ENCODE data around the gene AFG1L.
A peak's percentile ranks its signal among the peaks of the same experiment; 100 is the strongest.

AFG1L gene

GRCh38 chr6:108546079-108547049 lies 251.5 kb downstream of the AFG1L start:
- Histone ChIP-seq H3K9ac (ENCODE audit: low read length) (no peak overlapping the region), H3K4me1 (ENCODE audit: control insufficient read depth, insufficient read depth, low read length) (peaks cover 4% of the 10 kb centered on the region), H3K36me3 (ENCODE audit: control insufficient read depth, insufficient read depth, low read length) (no peaks in the 10 kb centered on the region), H3K4me3 (ENCODE audit: low read length) (no peak overlapping the region), H3K9me3 (ENCODE audit: control insufficient read depth, low read length) (no peaks in the 10 kb centered on the region), H3K27me3 (ENCODE audit: control insufficient read depth, insufficient read depth, low read length) (no peaks in the 10 kb centered on the region)

- Histone ChIP-seq H3K4me1 (ENCODE audit: control insufficient read depth, insufficient read depth, low read length) (no peaks in the 10 kb centered on the region), H3K27me3 (ENCODE audit: control insufficient read depth, insufficient read depth, low read length) (no peaks in the 10 kb centered on the region), H3K4me3 (ENCODE audit: low read length) (no peak overlapping the region), H3K9me3 (ENCODE audit: control insufficient read depth, low read length) (no peaks in the 10 kb centered on the region), H3K9ac (ENCODE audit: low read length) (no peak overlapping the region), H3K36me3 (ENCODE audit: control insufficient read depth, insufficient read depth, low read length) (no peaks in the 10 kb centered on the region)
Observed at GRCh38 chr6:108549241-108549640, 254.4 kb downstream of the AFG1L start.

- Histone ChIP-seq H3K4me1 (ENCODE audit: control insufficient read depth, insufficient read depth, low read length) (no peaks in the 10 kb centered on the region), H3K4me3 (ENCODE audit: low read length) (no peak overlapping the region), H3K36me3 (ENCODE audit: control insufficient read depth, insufficient read depth, low read length) (no peaks in the 10 kb centered on the region), H3K9me3 (ENCODE audit: control insufficient read depth, low read length) (no peaks in the 10 kb centered on the region), H3K27me3 (ENCODE audit: control insufficient read depth, insufficient read depth, low read length) (no peaks in the 10 kb centered on the region), H3K9ac (ENCODE audit: low read length) (no peak overlapping the region)
Observed at GRCh38 chr6:108549741-108550140, 254.9 kb downstream of the AFG1L start.

DNA sequence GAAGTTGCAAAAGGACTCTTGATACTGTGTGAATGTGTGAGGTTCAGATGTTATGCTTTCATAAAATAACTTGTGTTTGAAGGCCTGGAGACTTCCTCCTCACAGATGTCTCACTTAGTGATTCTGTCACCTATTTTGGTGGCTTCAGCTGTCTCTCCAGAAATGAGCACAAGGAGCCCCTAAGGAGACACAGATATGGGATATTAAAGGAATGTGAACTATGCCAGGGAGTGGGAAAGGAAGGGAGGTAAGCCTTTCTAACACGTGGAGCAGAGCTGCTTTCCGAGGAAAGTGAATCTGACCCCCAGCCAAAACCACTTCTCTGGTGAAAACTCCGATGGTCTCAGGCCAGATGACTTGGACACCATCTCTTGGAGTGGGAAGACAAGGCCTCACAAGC lies 255.4 kb downstream of the AFG1L start:
- Histone ChIP-seq H3K4me1 (ENCODE audit: control insufficient read depth, insufficient read depth, low read length) (no peaks in the 10 kb centered on the region), H3K4me3 (ENCODE audit: low read length) (no peak overlapping the region), H3K36me3 (ENCODE audit: control insufficient read depth, insufficient read depth, low read length) (no peaks in the 10 kb centered on the region), H3K9me3 (ENCODE audit: control insufficient read depth, low read length) (no peaks in the 10 kb centered on the region), H3K27me3 (ENCODE audit: control insufficient read depth, insufficient read depth, low read length) (no peaks in the 10 kb centered on the region), H3K9ac (ENCODE audit: low read length) (no peak overlapping the region)

- Histone ChIP-seq H3K4me3 (ENCODE audit: low read length) (no peak overlapping the region), H3K4me1 (ENCODE audit: control insufficient read depth, insufficient read depth, low read length) (peaks cover 6% of the 10 kb centered on the region), H3K27me3 (ENCODE audit: control insufficient read depth, insufficient read depth, low read length) (no peaks in the 10 kb centered on the region), H3K9ac (ENCODE audit: low read length) (no peak overlapping the region), H3K9me3 (ENCODE audit: control insufficient read depth, low read length) (no peaks in the 10 kb centered on the region), H3K36me3 (ENCODE audit: control insufficient read depth, insufficient read depth, low read length) (no peaks in the 10 kb centered on the region)
Observed at GRCh38 chr6:108555399-108556052, 260.7 kb downstream of the AFG1L start.

DNA sequence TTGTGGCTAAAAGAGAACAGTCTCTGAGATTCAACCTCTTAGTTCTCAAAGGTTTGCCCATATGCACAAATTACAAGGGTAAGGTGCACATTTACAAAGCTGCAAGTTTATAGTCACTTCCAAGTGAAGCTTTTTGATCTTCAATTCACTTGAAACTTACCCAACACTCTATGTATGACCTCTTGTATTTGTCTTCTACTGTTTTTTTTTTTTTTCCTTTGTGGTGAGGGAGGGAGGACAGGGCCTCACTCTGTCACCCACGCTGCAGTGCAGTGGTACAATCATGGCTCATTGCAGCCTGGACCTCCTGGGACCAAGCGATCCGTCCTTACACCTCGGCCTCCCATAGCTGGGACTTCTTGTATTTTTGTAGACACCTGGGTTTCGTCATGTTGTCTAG lies 261.4 kb downstream of the AFG1L start:
- no peak overlapping the region for H3K9ac ChIP-seq (ENCODE audit: low read length)
- no peaks in the 10 kb centered on the region for H3K9me3 ChIP-seq (ENCODE audit: control insufficient read depth, low read length)
- no peaks in the 10 kb centered on the region for H3K27me3 ChIP-seq (ENCODE audit: control insufficient read depth, insufficient read depth, low read length)
- no peak overlapping the region for H3K4me3 ChIP-seq (ENCODE audit: low read length)
- H3K4me1 ChIP-seq (ENCODE audit: control insufficient read depth, insufficient read depth, low read length), result peaks cover 6% of the 10 kb centered on the region
- no peaks in the 10 kb centered on the region for H3K36me3 ChIP-seq (ENCODE audit: control insufficient read depth, insufficient read depth, low read length)

DNA sequence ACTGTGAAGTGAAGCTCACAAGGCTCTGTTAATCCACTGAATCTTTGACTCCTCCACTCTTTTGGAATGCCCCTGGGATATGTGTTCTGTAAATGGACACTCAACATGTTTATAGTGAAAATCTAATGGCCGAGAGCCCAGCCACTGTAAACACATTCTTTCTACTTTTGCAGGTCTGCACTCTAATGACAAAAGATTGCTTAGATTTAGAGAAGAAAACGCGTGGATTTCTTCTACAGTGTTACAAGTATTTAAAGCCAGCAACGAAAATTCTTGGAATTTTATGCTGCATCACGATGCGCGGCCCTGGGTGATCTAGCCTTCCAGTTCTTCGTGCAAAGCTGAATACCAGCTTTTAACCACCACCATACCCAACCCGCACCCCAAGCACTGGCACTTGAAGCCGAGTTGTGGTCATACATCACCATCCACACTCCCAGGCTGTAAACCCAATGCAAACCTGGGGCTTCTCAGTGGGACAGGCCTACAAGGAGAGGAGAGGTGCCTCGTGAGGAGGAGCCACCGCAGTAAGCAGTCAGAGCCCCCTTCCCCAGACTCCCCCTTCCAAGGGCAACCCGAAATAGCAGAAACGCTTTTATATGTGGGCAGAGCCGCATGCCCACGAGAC lies 262.1 kb downstream of the AFG1L start:
- Histone ChIP-seq H3K4me1 (ENCODE audit: control insufficient read depth, insufficient read depth, low read length) (peaks cover 6% of the 10 kb centered on the region), H3K36me3 (ENCODE audit: control insufficient read depth, insufficient read depth, low read length) (no peaks in the 10 kb centered on the region), H3K27me3 (ENCODE audit: control insufficient read depth, insufficient read depth, low read length) (no peaks in the 10 kb centered on the region), H3K4me3 (ENCODE audit: low read length) (peak overlapping the region; percentile 64), H3K9me3 (ENCODE audit: control insufficient read depth, low read length) (no peaks in the 10 kb centered on the region), H3K9ac (ENCODE audit: low read length) (peak overlapping the region; percentile 76)

- Histone ChIP-seq H3K27me3 (ENCODE audit: control insufficient read depth, insufficient read depth, low read length) (no peaks in the 10 kb centered on the region), H3K4me1 (ENCODE audit: control insufficient read depth, insufficient read depth, low read length) (peaks cover 6% of the 10 kb centered on the region), H3K4me3 (ENCODE audit: low read length) (peak overlapping the region; percentile 64), H3K36me3 (ENCODE audit: control insufficient read depth, insufficient read depth, low read length) (no peaks in the 10 kb centered on the region), H3K9me3 (ENCODE audit: control insufficient read depth, low read length) (no peaks in the 10 kb centered on the region), H3K9ac (ENCODE audit: low read length) (peak overlapping the region; percentile 77)
Observed at GRCh38 chr6:108557494-108558371, 262.9 kb downstream of the AFG1L start.

- peak overlapping the region; percentile 94 for H3K4me3 ChIP-seq (ENCODE audit: low read length)
- no peaks in the 10 kb centered on the region for H3K27me3 ChIP-seq (ENCODE audit: control insufficient read depth, insufficient read depth, low read length)
- H3K4me1 ChIP-seq (ENCODE audit: control insufficient read depth, insufficient read depth, low read length), result peaks cover 10% of the 10 kb centered on the region
- no peaks in the 10 kb centered on the region for H3K9me3 ChIP-seq (ENCODE audit: control insufficient read depth, low read length)
- H3K9ac ChIP-seq (ENCODE audit: low read length), result peak overlapping the region; percentile 84
- no peaks in the 10 kb centered on the region for H3K36me3 ChIP-seq (ENCODE audit: control insufficient read depth, insufficient read depth, low read length)
Observed at GRCh38 chr6:108558372-108559096, 263.7 kb downstream of the AFG1L start.

DNA sequence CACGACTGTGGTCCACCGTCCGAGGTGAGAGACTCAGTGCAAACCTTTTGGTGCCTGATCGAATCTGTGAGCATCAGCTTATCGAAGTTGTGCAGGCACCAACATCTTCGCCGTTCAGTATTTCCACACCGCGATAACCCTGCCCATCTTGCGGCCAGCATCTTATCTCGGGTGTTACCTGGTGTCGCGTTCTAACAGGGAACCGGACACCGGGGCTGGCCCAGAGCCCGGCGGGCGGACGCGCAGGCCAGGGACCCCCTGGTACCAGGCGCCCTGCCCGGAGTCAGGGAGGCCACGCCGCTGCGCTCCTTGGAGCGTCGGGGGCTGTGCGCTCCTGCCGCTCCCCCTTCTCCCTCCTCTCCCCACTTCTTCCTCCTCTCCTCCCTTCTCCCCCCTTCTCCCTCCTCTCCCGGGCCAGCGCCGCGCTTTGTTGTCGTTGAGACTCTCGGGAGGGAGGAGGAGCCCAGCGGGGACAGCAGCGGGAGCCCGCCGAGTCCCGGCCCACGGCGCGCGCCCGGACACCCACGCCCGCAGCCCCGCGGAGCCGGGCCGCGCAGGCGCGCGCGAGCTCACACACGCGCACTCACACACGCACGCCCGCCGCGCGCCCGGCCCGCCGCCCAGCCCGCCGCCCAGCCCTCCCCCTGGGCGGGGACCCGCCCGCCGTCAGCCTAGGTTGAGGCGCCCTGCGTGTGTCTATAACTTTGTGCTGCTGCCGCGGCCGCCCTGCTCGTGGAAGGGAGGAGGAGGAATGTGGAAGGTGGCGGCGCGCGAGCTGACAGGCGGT lies 264.4 kb downstream of the AFG1L start:
- no peaks in the 10 kb centered on the region for H3K27me3 ChIP-seq (ENCODE audit: control insufficient read depth, insufficient read depth, low read length)

More for the DNA sequence above, 264.4 kb downstream of the AFG1L start:
- Histone ChIP-seq H3K9ac (ENCODE audit: low read length) (peak overlapping the region; percentile 99), H3K36me3 (ENCODE audit: control insufficient read depth, insufficient read depth, low read length) (no peaks in the 10 kb centered on the region), H3K9me3 (ENCODE audit: control insufficient read depth, low read length) (no peaks in the 10 kb centered on the region), H3K4me3 (ENCODE audit: low read length) (peak overlapping the region; percentile 94), H3K4me1 (ENCODE audit: control insufficient read depth, insufficient read depth, low read length) (peaks cover 12% of the 10 kb centered on the region)

Measured in mucosa of stomach (tissue), 1 donor.